Measurements from ENCODE around the gene CLCN4.

Gene CLCN4

GRCh38 chrX:10128386-10128785 lies 28.4 kb upstream of the CLCN4 start:
- H3K27ac ChIP-seq = no peak overlapping the region
- H2AFZ ChIP-seq (ENCODE audit: low read depth) = no peak overlapping the region
- no peak overlapping the region for H3K9ac ChIP-seq
- no peaks in the 10 kb centered on the region for H4K20me1 ChIP-seq (ENCODE audit: insufficient read depth)
- no peak for TF ChIP-seq CTCF (conservative IDR thresholded peaks at IDR 0.05; ENCODE audit: low read depth, low read length)
- H3K4me3 ChIP-seq (IDR thresholded peaks at IDR 0.05; ENCODE audit: insufficient read depth, low read depth, low read length) = no peak overlapping the region
- no peaks in the 10 kb centered on the region for H3K36me3 ChIP-seq (ENCODE audit: insufficient read depth)
- H3K79me2 ChIP-seq (ENCODE audit: insufficient read depth, low read depth) = no peaks in the 10 kb centered on the region
- no peaks in the 10 kb centered on the region for H3K4me1 ChIP-seq (ENCODE audit: low read depth, poor library complexity, severe bottlenecking)
- H3K4me2 ChIP-seq = no peak overlapping the region
- H3K27me3 ChIP-seq (ENCODE audit: insufficient read depth, low read depth) = no peaks in the 10 kb centered on the region

GRCh38 chrX:10129229-10129628 lies 27.5 kb upstream of the CLCN4 start:
- Histone ChIP-seq H3K4me3 (IDR thresholded peaks at IDR 0.05; ENCODE audit: insufficient read depth, low read depth, low read length) (no peak overlapping the region), H4K20me1 (ENCODE audit: insufficient read depth) (no peaks in the 10 kb centered on the region), H3K4me1 (ENCODE audit: low read depth, poor library complexity, severe bottlenecking) (no peaks in the 10 kb centered on the region), H3K27ac (no peak overlapping the region), H3K4me2 (no peak overlapping the region), H2AFZ (ENCODE audit: low read depth) (no peak overlapping the region), H3K27me3 (ENCODE audit: insufficient read depth, low read depth) (no peaks in the 10 kb centered on the region), H3K36me3 (ENCODE audit: insufficient read depth) (no peaks in the 10 kb centered on the region), H3K79me2 (ENCODE audit: insufficient read depth, low read depth) (no peaks in the 10 kb centered on the region), H3K9ac (no peak overlapping the region)
- TF ChIP-seq CTCF (conservative IDR thresholded peaks at IDR 0.05; ENCODE audit: low read depth, low read length) = no peak

- H3K4me1 ChIP-seq (ENCODE audit: low read depth, poor library complexity, severe bottlenecking) = no peaks in the 10 kb centered on the region
- H3K9ac ChIP-seq = no peak overlapping the region
- no peaks in the 10 kb centered on the region for H4K20me1 ChIP-seq (ENCODE audit: insufficient read depth)
- TF ChIP-seq CTCF (conservative IDR thresholded peaks at IDR 0.05; ENCODE audit: low read depth, low read length) = no peak
- H3K27me3 ChIP-seq (ENCODE audit: insufficient read depth, low read depth) = no peaks in the 10 kb centered on the region
- no peak overlapping the region for H3K4me2 ChIP-seq
- no peak overlapping the region for H2AFZ ChIP-seq (ENCODE audit: low read depth)
- H3K4me3 ChIP-seq (IDR thresholded peaks at IDR 0.05; ENCODE audit: insufficient read depth, low read depth, low read length) = no peak overlapping the region
- no peaks in the 10 kb centered on the region for H3K79me2 ChIP-seq (ENCODE audit: insufficient read depth, low read depth)
- H3K27ac ChIP-seq = no peak overlapping the region
- H3K36me3 ChIP-seq (ENCODE audit: insufficient read depth) = no peaks in the 10 kb centered on the region
Measured at GRCh38 chrX:10130354-10130753, 26.4 kb upstream of the CLCN4 start.

- no peaks in the 10 kb centered on the region for H3K79me2 ChIP-seq (ENCODE audit: insufficient read depth, low read depth)
- no peaks in the 10 kb centered on the region for H3K4me1 ChIP-seq (ENCODE audit: low read depth, poor library complexity, severe bottlenecking)
- H3K4me3 ChIP-seq (IDR thresholded peaks at IDR 0.05; ENCODE audit: insufficient read depth, low read depth, low read length) = no peak overlapping the region
- no peaks in the 10 kb centered on the region for H3K27me3 ChIP-seq (ENCODE audit: insufficient read depth, low read depth)
- no peak overlapping the region for H3K27ac ChIP-seq
- H3K36me3 ChIP-seq (ENCODE audit: insufficient read depth) = no peaks in the 10 kb centered on the region
- H3K4me2 ChIP-seq = no peak overlapping the region
- H2AFZ ChIP-seq (ENCODE audit: low read depth) = no peak overlapping the region
- TF ChIP-seq CTCF (conservative IDR thresholded peaks at IDR 0.05; ENCODE audit: low read depth, low read length) = no peak
- no peak overlapping the region for H3K9ac ChIP-seq
- H4K20me1 ChIP-seq (ENCODE audit: insufficient read depth) = no peaks in the 10 kb centered on the region
Measured at GRCh38 chrX:10133980-10134676, 22.6 kb upstream of the CLCN4 start.
